Measurements from ENCODE around the gene AGTPBP1. TPM values are rescaled to one million over a fixed set of nuclear protein-coding genes. Genes with fewer than 3 reads are reported as not detected.

The AGTPBP1 gene
- total and polyA plus RNA-seq, 9 donors = 3.7 to 17.3 (median 11.8) TPM

DNA sequence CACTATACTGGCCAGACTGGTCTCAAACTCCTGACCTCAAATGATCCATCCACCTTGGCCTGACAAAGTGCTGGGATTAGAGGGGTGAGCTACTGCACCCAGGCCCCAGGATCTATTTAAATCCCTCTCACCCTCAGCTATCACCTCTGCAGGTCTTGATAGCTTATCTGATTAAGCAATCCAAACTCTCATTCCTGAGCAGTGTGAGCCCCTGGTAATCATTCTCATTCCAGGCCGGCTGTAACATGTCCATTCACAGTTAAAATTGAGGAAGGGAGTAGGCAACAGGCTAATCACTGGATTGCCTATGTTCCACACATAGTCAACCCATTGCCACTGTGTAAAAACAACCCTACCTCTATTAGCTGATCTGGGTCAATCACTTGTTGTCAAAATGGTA, 111.1 kb downstream of the AGTPBP1 start:
- Histone ChIP-seq H3K36me3 (no peaks in the 10 kb centered on the region), H3K27ac (no peak overlapping the region), H3K9me3 (no peaks in the 10 kb centered on the region), H3K27me3 (no peaks in the 10 kb centered on the region), H3K4me1 (ENCODE audit: insufficient read depth) (no peaks in the 10 kb centered on the region), H3K4me3 (no peak overlapping the region)
- 91 to 100% (median 94%) methylated on average over 1 of the region's 1 CpG for WGBS, 3 donors
- intact Hi-C loops (cut with DNase I) = no loop called here
- no peak for DNase-seq
- TF ChIP-seq EP300 (IDR thresholded peaks at IDR 0.05) (no peak), POLR2A (IDR thresholded peaks at IDR 0.05) (no peak)
- TF ChIP-seq, protein P1, sequence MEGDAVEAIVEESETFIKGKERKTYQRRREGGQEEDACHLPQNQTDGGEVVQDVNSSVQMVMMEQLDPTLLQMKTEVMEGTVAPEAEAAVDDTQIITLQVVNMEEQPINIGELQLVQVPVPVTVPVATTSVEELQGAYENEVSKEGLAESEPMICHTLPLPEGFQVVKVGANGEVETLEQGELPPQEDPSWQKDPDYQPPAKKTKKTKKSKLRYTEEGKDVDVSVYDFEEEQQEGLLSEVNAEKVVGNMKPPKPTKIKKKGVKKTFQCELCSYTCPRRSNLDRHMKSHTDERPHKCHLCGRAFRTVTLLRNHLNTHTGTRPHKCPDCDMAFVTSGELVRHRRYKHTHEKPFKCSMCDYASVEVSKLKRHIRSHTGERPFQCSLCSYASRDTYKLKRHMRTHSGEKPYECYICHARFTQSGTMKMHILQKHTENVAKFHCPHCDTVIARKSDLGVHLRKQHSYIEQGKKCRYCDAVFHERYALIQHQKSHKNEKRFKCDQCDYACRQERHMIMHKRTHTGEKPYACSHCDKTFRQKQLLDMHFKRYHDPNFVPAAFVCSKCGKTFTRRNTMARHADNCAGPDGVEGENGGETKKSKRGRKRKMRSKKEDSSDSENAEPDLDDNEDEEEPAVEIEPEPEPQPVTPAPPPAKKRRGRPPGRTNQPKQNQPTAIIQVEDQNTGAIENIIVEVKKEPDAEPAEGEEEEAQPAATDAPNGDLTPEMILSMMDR (IDR thresholded peaks at IDR 0.05) = no peak

DNA sequence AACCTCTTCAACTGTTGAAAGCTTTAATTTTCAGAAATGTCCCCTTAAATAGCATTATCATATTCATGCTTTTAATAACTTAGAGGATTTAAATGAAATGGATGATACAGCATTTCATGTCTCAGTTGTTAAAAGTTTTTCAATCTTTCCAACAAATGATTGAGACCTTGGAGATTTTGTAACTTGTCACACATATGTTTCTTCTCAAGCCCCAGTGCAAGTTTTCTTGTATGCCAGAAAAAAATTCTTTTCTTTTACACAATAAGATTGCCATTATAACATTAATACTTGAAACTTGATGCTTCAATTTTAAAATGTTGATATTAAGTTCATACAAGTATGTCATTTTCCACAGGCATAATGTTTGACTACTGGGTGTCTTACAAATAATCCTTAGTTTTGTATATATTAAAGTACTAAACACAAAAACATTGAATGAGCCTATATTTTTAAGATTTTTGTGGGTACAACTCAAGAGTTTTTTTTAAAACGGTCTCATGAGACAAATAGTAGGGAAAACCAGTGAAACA, 124.5 kb downstream of the AGTPBP1 start:
- H3K36me3 ChIP-seq = no peaks in the 10 kb centered on the region
- WGBS, 3 donors = 62 to 87% (median 66%) methylated on average over 1 of the region's 1 CpG
- H3K4me1 ChIP-seq (ENCODE audit: insufficient read depth) = no peaks in the 10 kb centered on the region

DNA sequence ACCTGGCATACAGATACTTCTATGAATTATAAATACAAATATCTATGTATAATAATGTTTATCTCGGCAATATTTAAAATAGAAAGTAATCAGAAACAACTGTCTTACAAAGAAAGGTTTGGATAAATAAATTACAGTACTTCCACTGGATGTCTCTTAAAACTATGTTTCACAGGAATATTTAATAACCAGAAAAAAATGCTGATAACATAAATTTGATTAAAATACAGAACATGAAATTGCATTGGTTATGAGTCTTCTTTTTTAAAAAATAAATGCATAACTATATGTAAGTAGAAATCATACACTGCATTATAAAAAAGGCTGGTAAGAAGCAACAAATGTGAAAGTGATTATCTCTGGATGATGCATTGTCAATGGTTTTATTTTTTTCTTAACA, 126.0 kb downstream of the AGTPBP1 start:
- no peak for DNase-seq
- H3K36me3 ChIP-seq = no peaks in the 10 kb centered on the region
- H3K27me3 ChIP-seq = no peaks in the 10 kb centered on the region
- no peak overlapping the region for H3K4me3 ChIP-seq
- TF ChIP-seq, protein P1 (IDR thresholded peaks at IDR 0.05) = no peak
- no peak for TF ChIP-seq EP300 (IDR thresholded peaks at IDR 0.05)
- H3K27ac ChIP-seq = no peak overlapping the region
- no peaks in the 10 kb centered on the region for H3K9me3 ChIP-seq
- H3K4me1 ChIP-seq (ENCODE audit: insufficient read depth) = no peaks in the 10 kb centered on the region
- 78 to 80% (median 79%) methylated on average over 1 of the region's 1 CpG for WGBS, 3 donors
- intact Hi-C loops (cut with DNase I) = no loop called here

More for the DNA sequence above, 124.5 kb downstream of the AGTPBP1 start:
- no peak for TF ChIP-seq EP300 (IDR thresholded peaks at IDR 0.05)
- no peak for DNase-seq
- intact Hi-C loops (cut with DNase I) = no loop called here
- Histone ChIP-seq H3K9me3 (no peaks in the 10 kb centered on the region), H3K4me3 (no peak overlapping the region), H3K27me3 (no peaks in the 10 kb centered on the region), H3K27ac (no peak overlapping the region)

DNA sequence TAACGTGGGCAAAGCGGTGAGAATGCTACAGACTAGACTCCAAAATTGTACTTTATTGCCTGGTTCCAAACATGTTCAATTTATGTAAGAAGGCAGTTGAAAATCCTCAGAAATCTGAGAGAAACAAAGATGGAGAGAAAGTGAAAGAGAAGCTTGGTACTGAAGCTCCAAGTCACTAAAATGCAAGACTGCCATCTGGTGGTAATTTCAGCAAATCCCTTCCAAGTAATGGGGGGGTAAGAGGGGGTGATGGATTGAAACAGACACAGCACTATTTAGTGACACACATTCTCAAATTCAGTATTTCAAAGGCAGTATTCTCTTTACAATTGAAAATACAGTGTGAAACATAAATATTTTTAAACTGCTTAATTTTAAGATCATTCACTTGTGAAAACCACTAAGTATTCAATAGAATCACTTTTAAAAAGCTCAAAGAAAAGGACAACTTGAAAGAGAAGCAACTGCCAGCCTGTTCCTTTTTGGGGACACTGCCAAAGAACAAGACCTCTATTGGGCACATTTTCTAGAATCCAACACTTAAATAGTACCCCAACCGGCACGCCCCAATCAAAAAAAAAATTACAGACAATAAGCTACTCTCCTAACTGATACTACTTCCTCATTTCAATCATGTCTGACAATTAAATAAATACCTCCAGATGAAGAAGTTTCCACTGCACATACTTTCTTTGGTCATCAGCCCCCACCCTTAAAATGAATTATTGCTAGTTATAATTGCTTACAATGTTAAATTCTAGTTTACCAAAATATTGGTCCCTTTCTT, 131.5 kb downstream of the AGTPBP1 start:
- no peaks in the 10 kb centered on the region for H3K36me3 ChIP-seq
- peak in 1 of 5 donors; percentile 29 for DNase-seq
- no peaks in the 10 kb centered on the region for H3K9me3 ChIP-seq
- TF ChIP-seq POLR2A (IDR thresholded peaks at IDR 0.05) (no peak), EP300 (IDR thresholded peaks at IDR 0.05) (no peak)
- TF ChIP-seq, protein P1 (IDR thresholded peaks at IDR 0.05) = peak; percentile 38 to 73 (median 52)
- H3K4me1 ChIP-seq (ENCODE audit: insufficient read depth) = no peaks in the 10 kb centered on the region
- intact Hi-C loops (cut with DNase I) = no loop called here
- H3K27ac ChIP-seq = no peak overlapping the region
- no peaks in the 10 kb centered on the region for H3K27me3 ChIP-seq
- peak overlapping the region; percentile 21 for H3K4me3 ChIP-seq
- WGBS, 3 donors = 58 to 62% (median 61%) methylated on average over 4 of the region's 4 CpGs

DNA sequence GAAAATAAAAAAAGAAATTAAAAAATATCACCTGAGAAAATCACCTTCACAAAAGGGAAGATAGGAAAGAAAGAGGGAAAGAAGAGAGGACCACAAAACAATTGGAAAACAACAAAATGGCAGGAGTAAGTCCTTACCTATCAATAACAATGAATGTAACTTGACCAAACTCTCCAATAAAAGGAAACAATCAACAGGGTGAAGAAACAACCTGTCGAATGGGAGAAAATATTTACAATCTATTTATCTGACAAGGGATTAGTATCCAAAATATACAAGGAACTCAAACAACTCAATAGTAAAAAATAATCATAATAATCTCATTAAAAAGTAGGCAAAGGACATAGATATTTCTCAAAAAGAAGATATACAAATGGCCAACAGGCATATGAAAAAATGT, 135.8 kb downstream of the AGTPBP1 start:
- no peak for DNase-seq
- H3K9me3 ChIP-seq = no peaks in the 10 kb centered on the region
- 81 to 89% (median 87%) methylated on average over 1 of the region's 1 CpG for WGBS, 3 donors
- no peak overlapping the region for H3K4me3 ChIP-seq
- intact Hi-C loops (cut with DNase I) = loop anchor here in 2 of 4 donors (10.0 kb wide), 1 partner anchor 1211 kb away; no protein-coding TSS in a partner anchor
- no peaks in the 10 kb centered on the region for H3K27me3 ChIP-seq
- H3K36me3 ChIP-seq = no peaks in the 10 kb centered on the region
- TF ChIP-seq POLR2A (IDR thresholded peaks at IDR 0.05) (no peak), EP300 (IDR thresholded peaks at IDR 0.05) (no peak)
- TF ChIP-seq, protein P1 (IDR thresholded peaks at IDR 0.05) = no peak
- no peaks in the 10 kb centered on the region for H3K4me1 ChIP-seq (ENCODE audit: insufficient read depth)
- no peak overlapping the region for H3K27ac ChIP-seq
